Measurements from ENCODE around the gene NDRG3. TPM values are rescaled to one million over a fixed set of nuclear protein-coding genes. Genes with fewer than 3 reads are reported as not detected.

NDRG3 gene
- total and polyA plus RNA-seq, 2 donors from 2014 or later = 25.3 to 26.4 TPM

DNA sequence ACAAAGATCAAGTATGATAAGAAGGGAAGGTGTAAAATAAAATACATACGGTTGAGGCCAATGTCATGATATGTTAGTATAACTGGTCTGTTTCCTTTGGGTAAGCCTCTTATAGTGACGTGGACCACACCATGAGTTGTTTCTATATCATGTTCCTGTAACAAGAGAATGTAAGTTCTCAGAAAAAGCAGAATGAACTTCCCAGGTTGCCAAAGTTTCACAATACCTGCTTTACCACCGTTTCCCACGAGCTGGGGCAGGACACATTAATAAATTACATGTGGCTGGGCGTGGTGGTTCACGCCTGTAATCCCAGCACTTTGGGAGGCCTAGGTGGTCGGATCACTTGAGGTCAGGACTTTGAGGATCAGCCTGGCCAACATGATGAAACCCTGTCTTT is 57.3 kb downstream of the NDRG3 start:
- H3K27me3 ChIP-seq (ENCODE audit: control insufficient read depth, insufficient read depth, low read length) = no peaks in the 10 kb centered on the region
- H3K36me3 ChIP-seq (ENCODE audit: control insufficient read depth in 2 of 3, insufficient read depth in 3 of 3, low read length in 3 of 3) = peaks cover 0 to 9% (median 2%) of the 10 kb centered on the region in 3 donors
- no peaks in the 10 kb centered on the region for H3K9me3 ChIP-seq (ENCODE audit: control insufficient read depth in 2 of 3, insufficient read depth in 1 of 3, low read length in 3 of 3)
- intact Hi-C loops (cut with DNase I) = no loop called here
- FAIRE-seq (no peak), DNase-seq (no peak)
- H3K27ac ChIP-seq (ENCODE audit: low read depth in 2 of 2, low read length in 2 of 2) = no peak overlapping the region
- H3K4me1 ChIP-seq (ENCODE audit: control insufficient read depth in 2 of 3, insufficient read depth in 2 of 3, low read depth in 1 of 3, low read length in 3 of 3) = no peaks in the 10 kb centered on the region
- TF ChIP-seq, protein P1, sequence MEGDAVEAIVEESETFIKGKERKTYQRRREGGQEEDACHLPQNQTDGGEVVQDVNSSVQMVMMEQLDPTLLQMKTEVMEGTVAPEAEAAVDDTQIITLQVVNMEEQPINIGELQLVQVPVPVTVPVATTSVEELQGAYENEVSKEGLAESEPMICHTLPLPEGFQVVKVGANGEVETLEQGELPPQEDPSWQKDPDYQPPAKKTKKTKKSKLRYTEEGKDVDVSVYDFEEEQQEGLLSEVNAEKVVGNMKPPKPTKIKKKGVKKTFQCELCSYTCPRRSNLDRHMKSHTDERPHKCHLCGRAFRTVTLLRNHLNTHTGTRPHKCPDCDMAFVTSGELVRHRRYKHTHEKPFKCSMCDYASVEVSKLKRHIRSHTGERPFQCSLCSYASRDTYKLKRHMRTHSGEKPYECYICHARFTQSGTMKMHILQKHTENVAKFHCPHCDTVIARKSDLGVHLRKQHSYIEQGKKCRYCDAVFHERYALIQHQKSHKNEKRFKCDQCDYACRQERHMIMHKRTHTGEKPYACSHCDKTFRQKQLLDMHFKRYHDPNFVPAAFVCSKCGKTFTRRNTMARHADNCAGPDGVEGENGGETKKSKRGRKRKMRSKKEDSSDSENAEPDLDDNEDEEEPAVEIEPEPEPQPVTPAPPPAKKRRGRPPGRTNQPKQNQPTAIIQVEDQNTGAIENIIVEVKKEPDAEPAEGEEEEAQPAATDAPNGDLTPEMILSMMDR (IDR thresholded peaks at IDR 0.05; ENCODE audit: borderline replicate concordance, extremely low read depth, insufficient read depth) = no peak
- H3K9ac ChIP-seq (ENCODE audit: low read length in 3 of 3) = no peak overlapping the region
- H3K4me3 ChIP-seq (ENCODE audit: low read length in 3 of 3) = no peak overlapping the region

DNA sequence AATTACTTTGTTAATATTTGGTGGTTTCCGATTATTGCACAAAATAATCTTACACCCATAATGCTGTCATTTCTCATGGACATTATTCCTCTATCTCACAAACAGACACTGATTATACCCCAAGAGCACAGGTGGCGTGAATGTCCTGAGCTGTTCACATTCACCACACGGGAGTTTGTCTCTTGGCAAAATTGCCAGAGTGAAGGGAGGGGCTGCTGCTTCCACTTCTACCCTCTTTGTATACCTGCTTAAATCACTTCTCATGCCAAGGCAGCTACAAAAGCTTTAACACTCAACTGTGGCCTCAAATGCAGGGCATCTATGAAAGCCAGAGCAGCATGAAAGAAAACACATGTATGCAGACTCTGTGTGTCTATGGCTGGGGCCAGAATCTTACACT is 58.0 kb downstream of the NDRG3 start:
- DNase-seq (no peak), FAIRE-seq (no peak)
- Histone ChIP-seq H3K9ac (ENCODE audit: low read length in 3 of 3) (no peak overlapping the region), H3K4me1 (ENCODE audit: control insufficient read depth in 2 of 3, insufficient read depth in 2 of 3, low read depth in 1 of 3, low read length in 3 of 3) (no peaks in the 10 kb centered on the region), H3K36me3 (ENCODE audit: control insufficient read depth in 2 of 3, insufficient read depth in 3 of 3, low read length in 3 of 3) (peaks cover 0 to 9% (median 2%) of the 10 kb centered on the region in 3 donors), H3K27me3 (ENCODE audit: control insufficient read depth, insufficient read depth, low read length) (no peaks in the 10 kb centered on the region), H3K27ac (ENCODE audit: low read depth in 2 of 2, low read length in 2 of 2) (no peak overlapping the region), H3K4me3 (ENCODE audit: low read length in 3 of 3) (no peak overlapping the region), H3K9me3 (ENCODE audit: control insufficient read depth in 2 of 3, insufficient read depth in 1 of 3, low read length in 3 of 3) (no peaks in the 10 kb centered on the region)
- intact Hi-C loops (cut with DNase I) = no loop called here
- TF ChIP-seq, protein P1 (IDR thresholded peaks at IDR 0.05; ENCODE audit: borderline replicate concordance, extremely low read depth, insufficient read depth) = no peak

DNA sequence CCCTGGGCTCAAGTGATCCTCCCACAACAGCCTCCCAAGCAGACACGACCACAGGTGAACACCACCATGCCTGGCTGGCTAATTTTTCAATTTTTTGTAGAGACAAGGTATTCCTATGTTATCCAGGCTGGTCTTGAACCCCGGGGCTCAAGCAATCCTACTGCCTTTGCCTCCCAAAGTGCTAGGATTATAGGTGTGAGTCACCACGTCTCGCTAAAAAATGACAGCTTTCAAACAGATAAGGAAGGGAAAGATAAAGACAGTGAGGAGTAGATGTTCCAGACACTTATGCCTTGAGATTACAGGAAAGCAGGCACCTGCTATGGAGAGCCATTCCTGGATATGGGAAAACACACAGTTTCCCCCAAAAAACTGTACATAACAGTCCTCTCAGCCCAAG is 58.9 kb downstream of the NDRG3 start:
- H3K9ac ChIP-seq (ENCODE audit: low read length in 3 of 3) = no peak overlapping the region
- intact Hi-C loops (cut with DNase I) = no loop called here
- no peak overlapping the region for H3K4me3 ChIP-seq (ENCODE audit: low read length in 3 of 3)
- no peak overlapping the region for H3K27ac ChIP-seq (ENCODE audit: low read depth in 2 of 2, low read length in 2 of 2)
- no peak for FAIRE-seq
- TF ChIP-seq, protein P1 (IDR thresholded peaks at IDR 0.05; ENCODE audit: borderline replicate concordance, extremely low read depth, insufficient read depth) = no peak
- H3K36me3 ChIP-seq (ENCODE audit: control insufficient read depth in 2 of 3, insufficient read depth in 3 of 3, low read length in 3 of 3) = peaks cover 2 to 14% (median 5%) of the 10 kb centered on the region in 3 donors
- no peaks in the 10 kb centered on the region for H3K27me3 ChIP-seq (ENCODE audit: control insufficient read depth, insufficient read depth, low read length)
- no peak for DNase-seq
- H3K4me1 ChIP-seq (ENCODE audit: control insufficient read depth in 2 of 3, insufficient read depth in 2 of 3, low read depth in 1 of 3, low read length in 3 of 3) = no peaks in the 10 kb centered on the region
- no peaks in the 10 kb centered on the region for H3K9me3 ChIP-seq (ENCODE audit: control insufficient read depth in 2 of 3, insufficient read depth in 1 of 3, low read length in 3 of 3)

DNA sequence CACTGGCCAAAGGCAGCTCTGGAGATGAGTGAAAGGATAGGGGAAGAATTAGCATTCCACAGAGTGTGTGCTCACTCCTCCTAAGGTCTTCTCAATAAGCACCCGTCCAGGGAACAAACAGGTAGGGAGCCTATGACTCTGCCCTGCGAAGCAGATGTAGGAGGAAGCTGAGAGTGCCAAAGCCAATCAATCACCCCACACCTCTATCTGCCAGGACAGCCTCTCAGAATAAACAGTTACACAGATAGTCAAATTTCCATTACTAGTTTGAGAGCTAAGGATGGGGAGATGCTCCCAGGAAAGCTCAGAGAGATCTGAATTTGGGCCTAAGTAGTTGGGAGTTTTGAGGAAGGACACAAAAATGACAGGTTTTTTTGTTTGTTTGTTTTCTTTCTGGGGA is 59.4 kb downstream of the NDRG3 start:
- intact Hi-C loops (cut with DNase I) = no loop called here
- Histone ChIP-seq H3K36me3 (ENCODE audit: control insufficient read depth in 2 of 3, insufficient read depth in 3 of 3, low read length in 3 of 3) (peaks cover 2 to 14% (median 5%) of the 10 kb centered on the region in 3 donors), H3K9me3 (ENCODE audit: control insufficient read depth in 2 of 3, insufficient read depth in 1 of 3, low read length in 3 of 3) (no peaks in the 10 kb centered on the region), H3K27me3 (ENCODE audit: control insufficient read depth, insufficient read depth, low read length) (no peaks in the 10 kb centered on the region), H3K27ac (ENCODE audit: low read depth in 2 of 2, low read length in 2 of 2) (no peak overlapping the region), H3K9ac (ENCODE audit: low read length in 3 of 3) (no peak overlapping the region), H3K4me3 (ENCODE audit: low read length in 3 of 3) (no peak overlapping the region), H3K4me1 (ENCODE audit: control insufficient read depth in 2 of 3, insufficient read depth in 2 of 3, low read depth in 1 of 3, low read length in 3 of 3) (no peaks in the 10 kb centered on the region)
- FAIRE-seq = no peak
- TF ChIP-seq, protein P1 (IDR thresholded peaks at IDR 0.05; ENCODE audit: borderline replicate concordance, extremely low read depth, insufficient read depth) = no peak
- no peak for DNase-seq
